GM18499 (cell line): Measurements from ENCODE around the gene POLR1D.

Source experiments
- ATAC-seq: cut with Tn5 transposase; IDR thresholded peaks from one replicate; pipeline ENCODE4 v1.9.1; 2021; ENCODE audit warnings: moderate number of reproducible peaks; ENCODE audit not compliant: insufficient read depth, unreplicated experiment

Gene POLR1D

DNA sequence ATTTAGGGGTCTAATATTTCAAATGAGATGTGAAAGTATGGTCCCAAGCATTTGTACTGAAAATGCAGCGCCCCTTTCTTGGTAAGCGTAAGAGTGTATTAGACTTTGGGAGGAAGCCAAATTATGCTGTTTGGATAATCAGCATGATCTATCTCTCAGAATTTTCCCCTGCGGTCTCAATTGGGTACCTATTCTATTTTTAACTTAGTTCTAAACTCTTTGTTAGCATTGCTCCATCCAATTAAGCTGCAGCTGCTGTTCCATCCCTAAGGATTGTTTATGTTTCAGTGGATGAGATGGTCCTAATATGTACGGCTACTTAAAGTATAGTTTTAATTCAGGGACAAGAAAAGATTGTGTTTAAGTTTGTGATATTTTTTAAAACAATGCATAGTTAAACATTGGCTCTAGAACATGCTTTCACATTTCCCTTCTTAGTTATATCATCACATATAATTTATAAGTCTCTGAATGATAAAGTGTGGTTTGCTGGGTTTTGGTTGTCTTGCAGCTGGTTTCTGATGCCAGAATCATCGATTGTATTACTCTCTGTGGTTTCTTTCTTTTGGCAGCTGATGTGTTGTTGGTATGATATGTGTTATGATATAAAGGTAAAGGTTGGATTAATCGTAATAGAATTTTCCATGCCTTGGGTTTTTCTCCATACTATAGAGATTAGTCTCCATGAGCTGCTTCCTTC lies 15.0 kb downstream of the POLR1D start:
- no peak for ATAC-seq

- ATAC-seq = no peak
Observed at GRCh38 chr13:27637289-27637626, 15.6 kb downstream of the POLR1D start.

DNA sequence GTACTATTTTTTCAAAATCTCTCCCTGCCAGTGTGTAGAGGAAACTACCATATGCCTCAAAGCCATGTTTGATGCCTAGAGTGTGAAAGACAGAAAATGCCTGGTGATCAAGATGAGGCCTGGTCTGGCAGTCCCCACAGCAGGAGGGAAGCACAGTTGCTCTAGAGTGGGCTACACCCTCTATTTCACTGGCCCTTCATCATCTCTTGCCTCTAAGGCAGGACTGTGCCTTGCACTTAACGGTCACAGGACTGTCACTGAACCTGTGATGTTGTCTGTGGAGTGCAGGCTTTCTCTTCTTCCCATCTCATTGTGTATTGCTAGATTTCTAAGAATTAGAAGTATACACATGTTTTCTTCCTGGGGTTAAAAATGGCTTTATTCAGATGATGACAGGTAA lies 16.3 kb downstream of the POLR1D start:
- no peak for ATAC-seq

GRCh38 chr13:27638521-27638920 lies 16.8 kb downstream of the POLR1D start:
- ATAC-seq = no peak

DNA sequence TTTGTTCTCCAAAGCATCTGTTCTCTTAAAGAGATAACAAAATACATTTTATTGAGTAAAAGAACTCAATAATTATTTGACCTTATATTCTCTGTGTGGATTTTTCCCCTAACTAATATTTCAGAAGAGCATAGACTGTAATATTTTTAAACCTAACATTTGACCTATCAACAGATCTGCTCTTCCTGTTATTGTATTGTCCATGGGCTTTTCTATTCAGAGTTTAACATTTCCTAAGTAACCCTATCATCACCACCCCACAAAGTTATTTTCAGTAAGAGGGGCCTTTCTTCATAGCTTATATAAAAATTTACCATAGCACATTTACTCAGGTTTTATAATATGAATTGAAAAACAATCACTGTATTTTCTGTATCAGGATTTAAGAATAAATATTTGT lies 17.5 kb downstream of the POLR1D start:
- ATAC-seq = no peak

- no peak for ATAC-seq
Observed at GRCh38 chr13:27641711-27642502, 20.2 kb downstream of the POLR1D start.

- no peak for ATAC-seq
Observed at GRCh38 chr13:27643334-27644132, 21.8 kb downstream of the POLR1D start.

DNA sequence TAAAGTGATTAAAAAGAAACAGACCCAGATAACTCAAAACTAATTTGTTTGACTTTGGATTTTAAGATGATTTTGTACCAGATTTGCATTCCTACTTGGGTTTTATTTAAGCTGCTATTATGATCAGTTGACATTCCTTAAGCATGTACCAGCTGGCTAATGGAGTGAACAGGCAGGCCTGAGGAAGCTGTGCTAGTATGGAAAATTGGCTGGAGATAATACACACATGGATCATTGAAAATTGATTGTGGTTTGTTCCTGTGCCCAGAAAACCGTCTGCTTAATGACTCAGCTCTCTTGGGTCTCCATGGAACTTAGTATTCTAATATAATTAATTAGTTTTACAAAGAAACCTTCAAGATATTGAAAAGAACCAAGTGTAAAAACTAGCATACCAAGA lies 22.6 kb downstream of the POLR1D start:
- ATAC-seq = no peak

GRCh38 chr13:27650312-27650711 lies 28.6 kb downstream of the POLR1D start:
- no peak for ATAC-seq

DNA sequence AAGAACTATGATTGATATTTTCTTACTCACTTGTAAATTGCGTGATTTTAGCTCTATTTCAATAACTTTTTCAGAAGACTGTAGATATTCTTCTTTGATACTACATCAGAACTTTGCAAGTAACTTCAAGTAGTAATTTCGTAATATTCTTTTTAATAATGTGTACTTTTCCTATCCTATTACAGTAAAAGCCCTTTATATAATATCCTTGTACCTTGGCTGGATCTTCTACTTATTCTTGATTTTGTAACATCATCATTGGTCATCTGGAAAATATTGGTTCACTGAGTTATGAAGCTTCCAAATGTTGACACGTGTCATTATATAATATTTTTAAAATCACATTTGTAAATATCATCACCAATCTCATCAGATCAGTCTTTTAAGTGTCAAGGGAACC lies 32.4 kb downstream of the POLR1D start:
- no peak for ATAC-seq

GRCh38 chr13:27654816-27655215 lies 33.1 kb downstream of the POLR1D start:
- ATAC-seq = no peak

DNA sequence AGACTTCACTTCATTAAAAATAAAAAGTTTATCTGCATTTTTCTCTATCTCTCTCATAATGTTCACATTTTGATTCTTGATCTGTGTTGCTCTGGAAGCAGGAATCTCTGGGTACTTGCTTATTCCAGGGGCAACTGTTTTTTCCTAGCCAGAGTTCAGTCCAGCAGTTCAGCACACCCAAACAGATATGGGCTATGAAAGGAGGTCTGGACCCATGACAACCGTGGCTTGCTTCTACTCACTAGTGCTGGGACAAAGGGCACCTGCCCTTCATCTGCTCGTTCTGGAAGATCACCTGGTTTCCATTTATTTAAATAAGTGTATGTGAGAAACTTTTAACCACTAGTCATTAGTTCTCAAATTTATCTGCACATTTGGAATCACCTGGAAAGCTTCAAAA lies 36.0 kb downstream of the POLR1D start:
- no peak for ATAC-seq

GRCh38 chr13:27658546-27658945 lies 36.9 kb downstream of the POLR1D start:
- no peak for ATAC-seq

DNA sequence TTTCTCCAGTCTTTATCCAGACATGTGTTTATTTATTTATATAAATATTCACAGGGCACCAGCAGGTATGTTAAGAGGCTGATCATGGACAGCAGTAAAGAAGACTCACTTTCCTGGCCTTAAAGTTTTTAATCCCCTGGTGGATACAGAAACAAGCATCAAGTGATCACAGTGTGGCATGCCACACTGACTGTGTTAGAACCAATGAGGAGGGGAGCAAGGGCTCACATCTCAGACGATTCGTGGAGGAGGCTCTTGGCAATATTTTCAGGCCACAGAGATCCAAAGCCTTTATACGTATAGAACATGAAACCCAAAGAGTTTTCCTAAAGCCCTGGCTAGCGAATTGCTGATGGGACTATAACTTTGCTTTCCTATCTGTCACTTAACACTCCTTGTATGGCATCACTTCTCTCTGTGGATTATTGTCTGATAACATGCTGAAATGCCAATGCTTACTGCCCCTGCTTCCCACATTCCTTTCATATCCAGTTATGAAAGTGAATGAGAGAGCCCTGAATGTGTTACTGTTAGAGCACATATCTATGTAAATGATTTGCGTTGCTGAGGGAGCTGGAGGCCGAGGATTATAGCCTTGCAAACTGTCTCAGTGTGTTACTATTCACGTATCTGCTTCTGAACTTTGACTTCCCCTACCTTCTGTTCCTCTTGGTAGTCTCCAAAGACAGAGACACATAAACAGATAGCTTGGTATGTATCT lies 37.6 kb downstream of the POLR1D start:
- no peak for ATAC-seq

GRCh38 chr13:27660511-27660910 lies 38.8 kb downstream of the POLR1D start:
- ATAC-seq = no peak

DNA sequence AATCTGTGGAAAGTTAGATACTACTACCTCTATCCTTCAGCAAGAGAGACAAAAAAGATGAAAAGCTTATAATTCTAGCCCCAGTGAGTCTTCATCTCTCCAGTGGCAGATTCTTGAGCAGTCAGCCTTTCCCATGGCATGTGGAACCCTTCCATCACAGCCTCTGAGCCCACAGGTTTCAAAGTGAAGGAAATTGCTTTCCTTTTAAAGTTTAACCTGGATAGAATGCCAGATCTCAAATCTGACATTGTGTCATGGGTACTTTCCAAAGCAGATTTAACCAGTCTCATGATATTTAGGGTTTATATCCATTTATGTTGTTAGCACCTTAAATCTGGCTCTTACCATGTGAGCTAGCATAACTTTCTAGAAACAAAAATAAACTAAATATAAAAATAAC lies 39.3 kb downstream of the POLR1D start:
- no peak for ATAC-seq

DNA sequence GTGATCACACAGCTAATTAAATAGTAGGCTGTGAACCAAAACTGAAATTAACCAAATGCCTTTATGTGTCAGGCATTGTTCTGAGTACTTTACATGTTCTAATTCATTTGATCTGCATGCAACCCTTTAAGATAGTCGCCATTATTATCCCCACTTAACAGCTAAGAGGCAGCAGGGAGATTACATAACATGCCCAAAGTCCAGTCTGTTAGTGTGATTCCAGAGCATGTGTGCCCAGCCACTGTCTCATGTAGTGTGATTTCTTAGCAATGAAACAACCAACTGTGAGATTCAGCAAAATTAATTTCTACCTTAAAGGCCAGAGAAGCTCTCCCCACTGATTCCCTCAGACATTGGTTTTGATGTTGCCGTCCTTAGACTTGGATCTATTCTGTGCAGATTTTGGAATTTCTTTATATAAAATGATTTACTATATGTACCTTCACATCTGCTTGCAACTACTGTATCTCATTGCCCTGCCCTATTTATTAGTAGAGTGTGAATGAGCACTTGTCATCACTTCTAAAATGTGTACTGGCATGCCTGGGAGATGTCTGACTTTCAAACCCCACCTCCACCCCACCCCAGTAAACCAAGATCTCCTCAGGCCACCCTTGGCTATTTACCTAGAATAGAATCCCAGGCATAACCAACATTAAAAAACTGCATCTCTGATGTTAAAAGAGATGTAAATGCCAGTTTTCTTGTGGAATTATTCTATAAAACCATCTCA lies 41.2 kb downstream of the POLR1D start:
- ATAC-seq = no peak

- no peak for ATAC-seq
Observed at GRCh38 chr13:27663947-27664346, 42.3 kb downstream of the POLR1D start.

GRCh38 chr13:27665333-27665732 lies 43.6 kb downstream of the POLR1D start:
- no peak for ATAC-seq

DNA sequence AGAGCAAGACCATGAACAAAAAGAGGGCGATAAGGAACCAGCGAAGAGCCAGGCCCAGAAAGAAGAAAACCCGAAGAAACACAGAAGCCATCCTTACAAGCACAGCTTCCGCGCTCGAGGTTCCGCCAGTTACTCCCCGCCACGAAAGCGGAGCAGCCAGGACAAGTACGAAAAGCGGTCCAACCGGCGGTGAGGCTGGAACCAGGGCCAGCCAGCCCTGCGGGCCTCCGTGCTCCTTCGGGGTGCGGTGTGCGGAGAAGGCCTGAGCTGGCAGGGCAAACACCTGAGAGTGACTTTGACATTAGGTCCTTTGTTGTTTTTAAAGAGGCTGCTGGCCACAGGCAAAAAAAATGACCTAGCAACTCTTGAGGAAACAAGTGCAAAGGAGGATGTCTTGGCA lies 44.1 kb downstream of the POLR1D start:
- no peak for ATAC-seq
